ENCODE data around the gene NBEAL2. TPM values are rescaled to one million over a fixed set of nuclear protein-coding genes. Genes with fewer than 3 reads are reported as not detected.

Gene NBEAL2
- 10 to 100 TPM; 26.0 to 33.1 TPM for total RNA-seq
- long read RNA-seq, donor 1, partial matches to known transcripts, result 10 of 13 reads
- long read RNA-seq, donor 1, other reads (novel, unspliced or antisense), result 3 of 13 reads
- long read RNA-seq, donor 2, result 0 reads

GRCh38 chr3:46978985-46979944 lies at the start of gene NBEAL2:
TSS of gene NBEAL2 (plus strand) at chr3:46979666. CDS start at chr3:46979862, 196 bp downstream.
- DNase-seq (ENCODE audit: low spot score), result peak; percentile 99
- intact Hi-C loops (cut with DNase I), result loop anchor here in 1 of 2 donors (1.0 to 5.0 kb wide), 2 partner anchors 45 to 1137 kb away; partner anchors contain the start of gene LZTFL1

- peak; percentile 84 for DNase-seq (ENCODE audit: low spot score)
- intact Hi-C loops (cut with DNase I), result no loop called here
Observed at GRCh38 chr3:46930166-46930944, 49.1 kb upstream of the NBEAL2 start.

- intact Hi-C loops (cut with DNase I), result no loop called here
- peak; percentile 26 for DNase-seq (ENCODE audit: low spot score)
Observed at GRCh38 chr3:46930945-46931403, 48.5 kb upstream of the NBEAL2 start.

- intact Hi-C loops (cut with DNase I), result no loop called here
Observed at GRCh38 chr3:46931631-46932331, 47.7 kb upstream of the NBEAL2 start.

GRCh38 chr3:46932455-46933225 lies 46.8 kb upstream of the NBEAL2 start:
- intact Hi-C loops (cut with DNase I), result no loop called here
- DNase-seq (ENCODE audit: low spot score), result peak; percentile 62

More at GRCh38 chr3:46931631-46932331, 47.7 kb upstream of the NBEAL2 start:
- peak; percentile 90 for DNase-seq (ENCODE audit: low spot score)

- intact Hi-C loops (cut with DNase I), result no loop called here
- DNase-seq (ENCODE audit: low spot score), result peak; percentile 48
Observed at GRCh38 chr3:46933261-46933660, 46.2 kb upstream of the NBEAL2 start.

GRCh38 chr3:46934072-46934471 lies 45.4 kb upstream of the NBEAL2 start:
- DNase-seq (ENCODE audit: low spot score), result peak; percentile 29
- intact Hi-C loops (cut with DNase I), result no loop called here

GRCh38 chr3:46934498-46935167 lies 44.8 kb upstream of the NBEAL2 start:
- intact Hi-C loops (cut with DNase I), result no loop called here
- peak; percentile 80 for DNase-seq (ENCODE audit: low spot score)

- intact Hi-C loops (cut with DNase I), result no loop called here
- DNase-seq (ENCODE audit: low spot score), result peak; percentile 94
Observed at GRCh38 chr3:46935168-46935858, 44.2 kb upstream of the NBEAL2 start.

- DNase-seq (ENCODE audit: low spot score), result peak; percentile 34
- intact Hi-C loops (cut with DNase I), result no loop called here
Observed at GRCh38 chr3:46935989-46936558, 43.4 kb upstream of the NBEAL2 start.

- intact Hi-C loops (cut with DNase I), result no loop called here
- DNase-seq (ENCODE audit: low spot score), result peak; percentile 54
Observed at GRCh38 chr3:46936733-46937250, 42.7 kb upstream of the NBEAL2 start.

- no peak for DNase-seq (ENCODE audit: low spot score)
- intact Hi-C loops (cut with DNase I), result no loop called here
Observed at GRCh38 chr3:46938118-46938517, 41.3 kb upstream of the NBEAL2 start.

GRCh38 chr3:46939578-46940445 lies 39.7 kb upstream of the NBEAL2 start:
- DNase-seq (ENCODE audit: low spot score), result peak; percentile 22
- intact Hi-C loops (cut with DNase I), result no loop called here

- DNase-seq (ENCODE audit: low spot score), result peak; percentile 70
- intact Hi-C loops (cut with DNase I), result no loop called here
Observed at GRCh38 chr3:46942076-46942475, 37.4 kb upstream of the NBEAL2 start.

GRCh38 chr3:46942481-46943236 lies 36.8 kb upstream of the NBEAL2 start:
- intact Hi-C loops (cut with DNase I), result no loop called here
- DNase-seq (ENCODE audit: low spot score), result peak; percentile 34
